Measurements from ENCODE around the gene CCDC38. TPM values are rescaled to one million over a fixed set of nuclear protein-coding genes. Genes with fewer than 3 reads are reported as not detected.

CCDC38 gene
- total RNA-seq, 1 donor, result not detected

- no peak for DNase-seq (ENCODE audit: low read depth)
- no peak overlapping the region for H3K4me3 ChIP-seq (ENCODE audit: low read depth, low read length)
- no peak for TF ChIP-seq CTCF (IDR thresholded peaks at IDR 0.05; ENCODE audit: insufficient read depth, low read depth, low read length)
Measured at GRCh38 chr12:95829395-95829794, 113.0 kb downstream of the CCDC38 start.

GRCh38 chr12:95820096-95820703 lies 122.2 kb downstream of the CCDC38 start:
- peak; percentile 49 for DNase-seq (ENCODE audit: low read depth)
- TF ChIP-seq CTCF (IDR thresholded peaks at IDR 0.05; ENCODE audit: insufficient read depth, low read depth, low read length), result peak; percentile 58
- no peak overlapping the region for H3K4me3 ChIP-seq (ENCODE audit: low read depth, low read length)

Other genes with a start within 250 kb of the CCDC38 start
- gene NTN4, start 151.8 kb downstream of the CCDC38 start, total RNA-seq, result 51.9 and 135 TPM in 2 replicates
- gene SNRPF, start 83.7 kb downstream of the CCDC38 start, total RNA-seq, result 7.7 and 13.4 TPM in 2 replicates
- not detected in 2 replicates for gene AMDHD1, start 717 bp upstream of the CCDC38 start, total RNA-seq
- not detected in 2 replicates for gene HAL, start 53.7 kb upstream of the CCDC38 start, total RNA-seq
- 58.6 and 79.9 TPM in 2 replicates for gene LTA4H, start 93.0 kb upstream of the CCDC38 start, total RNA-seq

Data from fibroblast of villous mesenchyme (primary cell).